WTC11 (cell line): ENCODE data around the gene DENND4A. TPM values are rescaled to one million over a fixed set of nuclear protein-coding genes. Genes with fewer than 3 reads are reported as not detected.

Source experiments
- ATAC-seq: fragments of 200-7000 bp; cut with Tn5 transposase; 2 replicates; pipeline ENCODE4 v1.10.0; 2021; ENCODE audit warnings: mild to moderate bottlenecking, moderate library complexity
- CTCF ChIA-PET: fragments of 300-600 bp; sonication (Branson Sonifier 250); formaldehyde crosslinking; loops from one replicate; lab custom pipeline; 2021; ENCODE audit warnings: antibody characterized with exemption; lab: Charles Lee
- POLR2A ChIA-PET: fragments of 350-600 bp; sonication (Branson Sonifier 250); formaldehyde crosslinking; loops from one replicate; lab custom pipeline; 2021; ENCODE audit warnings: antibody characterized with exemption; lab: Charles Lee
- DNase-seq: peaks from one replicate; pipeline ENCODE4 v3.0.0; 2021; ENCODE audit warnings: low spot score
- H3K27ac Mint-ChIP-seq: 2 replicates; pipeline ENCODE4 v1.8.0; 2021; ENCODE audit warnings: mixed read lengths
- H3K27me3 Mint-ChIP-seq: 2 replicates; pipeline ENCODE4 v1.8.0; 2021; ENCODE audit warnings: low read depth, mild to moderate bottlenecking, moderate library complexity, mixed read lengths
- H3K36me3 Mint-ChIP-seq: 2 replicates; pipeline ENCODE4 v1.8.0; 2021; ENCODE audit warnings: mixed read lengths
- H3K4me1 Mint-ChIP-seq: 2 replicates; pipeline ENCODE4 v1.8.0; 2022; ENCODE audit warnings: mixed read lengths
- H3K4me3 Mint-ChIP-seq: 2 replicates; pipeline ENCODE4 v1.8.0; 2021; ENCODE audit warnings: mild to moderate bottlenecking, moderate library complexity, mixed read lengths
- H3K9me3 Mint-ChIP-seq: 2 replicates; pipeline ENCODE4 v1.8.0; 2021; ENCODE audit warnings: mixed read lengths
- ARID4B ChIP-seq: sonication (generic); formaldehyde crosslinking; IDR thresholded peaks from 2 replicates; pipeline ENCODE4 v1.8.0; 2023; ENCODE audit warnings: missing genetic modification reagents, mild to moderate bottlenecking, borderline replicate concordance
- ATF1 ChIP-seq: sonication (generic); formaldehyde crosslinking; IDR thresholded peaks from 2 replicates; pipeline ENCODE4 v1.8.1; 2023; ENCODE audit warnings: mild to moderate bottlenecking, moderate library complexity, missing genetic modification reagents
- ATF3 ChIP-seq: sonication (generic); formaldehyde crosslinking; conservative IDR thresholded peaks from 2 replicates; pipeline ENCODE4 v1.8.1; 2022; ENCODE audit warnings: mild to moderate bottlenecking, missing genetic modification reagents
- CTCF ChIP-seq: fragments of 200-600 bp; IDR thresholded peaks from 2 replicates; pipeline ENCODE4 v1.8.0; 2022; ENCODE audit warnings: antibody characterized with exemption
- FOXP4 ChIP-seq: sonication (generic); formaldehyde crosslinking; IDR thresholded peaks from 2 replicates; pipeline ENCODE4 v1.8.0; 2022; ENCODE audit warnings: mild to moderate bottlenecking, missing genetic modification reagents
- GRHL2 ChIP-seq: fragments of 250-450 bp; sonication (Bioruptor Pico); IDR thresholded peaks from 2 replicates; pipeline ENCODE4 v1.8.0; 2022; ENCODE audit warnings: mild to moderate bottlenecking, moderate library complexity; ENCODE audit not compliant: insufficient replicate concordance, severe bottlenecking
- HMGA2 ChIP-seq: fragments of 250-450 bp; sonication (Bioruptor Pico); IDR thresholded peaks from 2 replicates; pipeline ENCODE4 v1.4.0; 2021; ENCODE audit warnings: mild to moderate bottlenecking, moderate library complexity
- IRF1 ChIP-seq: sonication (generic); formaldehyde crosslinking; IDR thresholded peaks from 2 replicates; pipeline ENCODE4 v1.8.0; 2023; ENCODE audit warnings: missing genetic modification reagents
- MLX ChIP-seq: sonication (generic); formaldehyde crosslinking; IDR thresholded peaks from 2 replicates; pipeline ENCODE4 v1.8.1; 2023; ENCODE audit warnings: mild to moderate bottlenecking, missing genetic modification reagents, moderate library complexity
- MXD4 ChIP-seq: fragments of 250-450 bp; sonication (Bioruptor Pico); IDR thresholded peaks from 2 replicates; pipeline ENCODE4 v1.8.0; 2021; ENCODE audit warnings: mild to moderate bottlenecking, moderate library complexity, borderline replicate concordance
- MYBL2 ChIP-seq: sonication (generic); formaldehyde crosslinking; IDR thresholded peaks from 2 replicates; pipeline ENCODE4 v1.8.1; 2023; ENCODE audit warnings: mild to moderate bottlenecking, moderate library complexity, missing genetic modification reagents
- OVOL2 ChIP-seq: fragments of 250-450 bp; sonication (Bioruptor Pico); IDR thresholded peaks from 2 replicates; pipeline ENCODE4 v1.9.0; 2021; ENCODE audit warnings: mild to moderate bottlenecking, borderline replicate concordance
- PREB ChIP-seq: sonication (generic); formaldehyde crosslinking; IDR thresholded peaks from 2 replicates; pipeline ENCODE4 v1.8.1; 2022; ENCODE audit warnings: mild to moderate bottlenecking, missing genetic modification reagents, moderate library complexity, borderline replicate concordance
- SMAD4 ChIP-seq: sonication (generic); formaldehyde crosslinking; IDR thresholded peaks from 2 replicates; pipeline ENCODE4 v1.8.0; 2022; ENCODE audit warnings: mild to moderate bottlenecking, missing genetic modification reagents
- SP1 ChIP-seq: sonication (generic); formaldehyde crosslinking; conservative IDR thresholded peaks from 2 replicates; pipeline ENCODE4 v1.8.1; 2022; ENCODE audit warnings: missing genetic modification reagents
- TEAD1 ChIP-seq: sonication (generic); formaldehyde crosslinking; IDR thresholded peaks from 2 replicates; pipeline ENCODE4 v1.8.0; 2022; ENCODE audit warnings: mild to moderate bottlenecking, missing genetic modification reagents
- TP53 ChIP-seq: sonication (generic); formaldehyde crosslinking; IDR thresholded peaks from 2 replicates; pipeline ENCODE4 v1.8.1; 2023; ENCODE audit warnings: mild to moderate bottlenecking, missing genetic modification reagents
- USF1 ChIP-seq: sonication (generic); formaldehyde crosslinking; IDR thresholded peaks from 2 replicates; pipeline ENCODE4 v1.8.0; 2022; ENCODE audit warnings: mild to moderate bottlenecking, missing genetic modification reagents
- ZBTB21 ChIP-seq: sonication (generic); formaldehyde crosslinking; IDR thresholded peaks from 2 replicates; pipeline ENCODE4 v1.8.1; 2023; ENCODE audit warnings: mild to moderate bottlenecking, missing genetic modification reagents, borderline replicate concordance
- ZMAT4 ChIP-seq: fragments of 250-450 bp; sonication (Bioruptor Pico); IDR thresholded peaks from 2 replicates; pipeline ENCODE4 v1.9.0; 2021; ENCODE audit warnings: mild to moderate bottlenecking
- ZNF121 ChIP-seq: sonication (generic); formaldehyde crosslinking; IDR thresholded peaks from 2 replicates; pipeline ENCODE4 v1.8.0; 2023; ENCODE audit warnings: missing genetic modification reagents
- ZNF317 ChIP-seq: sonication (generic); formaldehyde crosslinking; IDR thresholded peaks from 2 replicates; pipeline ENCODE4 v1.8.1; 2023; ENCODE audit warnings: low read depth, mild to moderate bottlenecking, moderate library complexity, missing genetic modification reagents, borderline replicate concordance
- total RNA-seq: library from RNA; stranded (reverse); gene quantifications from 3 replicates; pipeline ENCODE4 v1.2.3, GENCODE V29; 2021

The DENND4A gene
- total RNA-seq, 1 experiment from 2014 or later: 5.7 TPM

- ChIA-PET CTCF (interaction anchor here (0.8 kb wide), 1 partner anchor 12 kb away, joined by 5 read pairs; no protein-coding TSS in a partner anchor), POLR2A (no interaction called here)
- DNase-seq (no peak), ATAC-seq (no peak)
- H3K9me3 Mint-ChIP-seq: peaks cover 15% of the 10 kb centered on the region
- H3K27me3 Mint-ChIP-seq: peaks cover 4% of the 10 kb centered on the region; the same call in 1 of the 2 replicates
- no peak for TF ChIP-seq ZNF317 (CRISPR knock-in tag)
- TF ChIP-seq FOXP4: no peak
- no peak for TF ChIP-seq TEAD1 (CRISPR knock-in tag)
- TF ChIP-seq USF1: no peak
- TF ChIP-seq SMAD4 (CRISPR knock-in tag): no peak
- TF ChIP-seq HMGA2 (CRISPR knock-in tag): no peak
- no peak for TF ChIP-seq OVOL2 (CRISPR knock-in tag)
- TF ChIP-seq TP53 (CRISPR knock-in tag): no peak
- TF ChIP-seq MYBL2 (CRISPR knock-in tag): no peak
- TF ChIP-seq GRHL2 (CRISPR knock-in tag): no peak
- TF ChIP-seq SP1 (CRISPR knock-in tag): no peak
- TF ChIP-seq ATF3 (CRISPR knock-in tag): no peak
- TF ChIP-seq CTCF: no peak
- no peak for TF ChIP-seq ARID4B (CRISPR knock-in tag)
- no peak for TF ChIP-seq PREB (CRISPR knock-in tag)
- H3K27ac Mint-ChIP-seq: no peak overlapping the region
- H3K4me1 Mint-ChIP-seq: no peaks in the 10 kb centered on the region
- H3K36me3 Mint-ChIP-seq: peaks cover 6% of the 10 kb centered on the region
- H3K4me3 Mint-ChIP-seq: no peak overlapping the region
Observed at GRCh38 chr15:65812467-65812866, 20.4 kb upstream of the DENND4A start.

GRCh38 chr15:65811835-65812234 lies 19.7 kb upstream of the DENND4A start:
- ATAC-seq (no peak), DNase-seq (no peak)
- Mint-ChIP-seq H3K4me3 (no peak overlapping the region), H3K4me1 (no peaks in the 10 kb centered on the region), H3K36me3 (peaks cover 6% of the 10 kb centered on the region), H3K27ac (no peak overlapping the region), H3K27me3 (peaks cover 4% of the 10 kb centered on the region; the same call in 1 of the 2 replicates), H3K9me3 (peaks cover 15% of the 10 kb centered on the region)
- CTCF ChIA-PET: interaction anchor here (0.8 kb wide), 1 partner anchor 12 kb away, joined by 5 read pairs; no protein-coding TSS in a partner anchor
- POLR2A ChIA-PET: no interaction called here
- TF ChIP-seq ATF1 (no peak), ZNF121 (CRISPR knock-in tag) (no peak), ZBTB21 (CRISPR knock-in tag) (no peak), ZMAT4 (CRISPR knock-in tag) (no peak), TEAD1 (CRISPR knock-in tag) (no peak), MXD4 (no peak), TP53 (CRISPR knock-in tag) (no peak), IRF1 (CRISPR knock-in tag) (no peak), MLX (CRISPR knock-in tag) (no peak)
